Activated T-cell treated with anti-CD3 and anti-CD28 coated beads for 4 hours (primary cell): ENCODE data around the gene KIAA0319L.

Experiments
- DNase-seq: peaks from one replicate; pipeline ENCODE4 v3.0.0-alpha.2; 2020

KIAA0319L gene

GRCh38 chr1:35441926-35442579 lies 115.2 kb downstream of the KIAA0319L start:
- DNase-seq: no peak

GRCh38 chr1:35439626-35440025 lies 117.6 kb downstream of the KIAA0319L start:
- no peak for DNase-seq

- DNase-seq: no peak
Measured at GRCh38 chr1:35437200-35437599, 120.0 kb downstream of the KIAA0319L start.

GRCh38 chr1:35436078-35436477 lies 121.1 kb downstream of the KIAA0319L start:
- no peak for DNase-seq

DNA sequence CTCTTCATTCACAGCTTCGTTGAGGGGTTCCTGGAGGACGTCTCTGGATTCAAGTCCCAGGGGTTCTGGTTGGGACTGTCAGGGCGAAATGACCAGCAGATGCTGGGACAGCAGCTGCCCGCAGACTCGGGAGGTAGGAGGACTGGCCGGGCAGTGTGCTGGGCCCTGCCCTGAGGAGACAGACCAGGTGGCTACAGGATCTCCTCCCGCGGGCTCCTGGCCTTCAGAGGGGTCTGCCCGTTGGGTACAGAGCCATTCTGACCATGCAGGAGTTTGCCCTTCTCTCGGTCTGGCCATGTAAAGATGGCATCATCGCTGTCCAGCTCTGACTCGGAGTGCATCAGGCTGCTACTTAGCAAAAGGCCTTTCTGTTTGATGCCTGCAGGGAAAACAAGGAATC lies 122.5 kb downstream of the KIAA0319L start:
- no peak for DNase-seq

GRCh38 chr1:35433714-35434113 lies 123.5 kb downstream of the KIAA0319L start:
- DNase-seq: no peak

DNA sequence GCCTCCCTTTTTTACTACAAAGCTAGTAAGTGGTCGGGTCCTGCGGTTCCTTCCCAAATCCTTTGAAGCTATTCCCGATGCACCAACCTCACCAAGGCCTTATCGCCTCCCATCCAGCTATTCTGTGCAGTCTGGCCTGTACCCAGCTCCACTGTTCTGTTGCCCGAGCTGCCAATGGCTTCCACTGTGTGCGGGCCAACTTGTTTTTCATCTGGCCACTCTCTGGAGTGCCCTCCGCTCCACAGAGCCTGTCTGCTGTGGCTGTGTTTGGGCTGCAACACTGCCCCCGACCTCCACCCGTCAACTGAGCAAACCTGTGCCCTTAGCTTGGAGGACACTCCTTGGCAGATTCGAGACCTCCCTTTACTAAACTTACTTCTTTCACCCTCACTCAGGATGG lies 125.0 kb downstream of the KIAA0319L start:
- DNase-seq: no peak

DNA sequence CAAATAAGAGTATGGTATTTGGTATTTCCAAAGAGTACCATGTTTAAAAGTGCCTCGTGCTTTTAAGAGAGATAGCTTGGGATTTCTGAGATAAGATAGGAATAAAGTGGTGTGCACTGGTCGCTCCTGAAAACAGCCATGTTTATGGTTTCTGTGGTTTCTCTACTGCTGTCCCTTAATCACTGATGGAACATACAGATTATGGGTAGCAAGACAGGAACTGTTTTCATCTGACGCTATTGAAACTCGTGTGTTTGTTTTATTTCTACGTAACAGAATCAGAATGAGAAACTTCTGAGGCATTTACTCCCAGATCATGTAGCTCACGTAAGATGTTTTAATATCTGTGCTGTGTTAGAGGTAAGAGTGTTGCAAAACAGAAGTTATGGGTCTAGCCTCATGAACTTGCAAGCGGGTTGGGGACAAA lies 126.0 kb downstream of the KIAA0319L start:
- DNase-seq: no peak

DNA sequence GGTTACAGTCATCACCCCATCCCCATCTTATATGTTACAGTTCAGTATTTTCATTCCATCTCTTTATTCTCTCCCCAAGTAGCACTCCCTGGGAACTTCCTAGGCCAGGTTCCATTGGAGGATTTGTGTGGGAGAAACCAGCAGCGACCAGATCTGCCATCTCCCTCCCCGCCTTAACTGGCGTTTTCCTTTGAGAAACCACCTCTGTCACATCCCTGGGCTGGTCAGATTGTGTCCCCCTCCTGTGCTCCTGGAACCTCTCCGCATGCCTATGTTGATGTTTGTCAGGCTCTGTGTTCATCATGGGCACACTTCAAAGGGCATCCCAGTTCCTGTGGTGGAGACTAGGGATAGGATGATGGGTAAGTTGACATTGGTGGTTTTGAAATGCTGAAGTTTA lies 126.4 kb downstream of the KIAA0319L start:
- DNase-seq: no peak

DNA sequence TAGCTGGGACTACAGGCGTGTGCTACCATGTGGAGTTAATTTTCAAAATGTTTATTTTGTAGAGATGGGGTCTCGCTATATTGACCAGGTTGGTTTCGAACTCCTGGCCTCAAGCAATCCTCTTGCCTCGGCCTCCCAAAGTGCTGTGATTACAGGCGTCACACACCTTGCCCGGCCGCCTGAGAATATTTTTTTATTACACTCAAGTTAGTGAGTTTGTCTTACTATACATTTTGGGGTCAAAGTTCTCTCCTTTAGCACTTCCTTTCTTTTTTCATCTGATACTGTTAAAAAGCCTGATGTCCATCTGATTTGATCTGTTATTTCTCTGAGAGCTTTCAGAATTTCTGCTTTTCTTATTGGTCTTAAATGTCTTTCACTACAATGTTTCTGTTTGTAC lies 128.8 kb downstream of the KIAA0319L start:
- DNase-seq: no peak

- no peak for DNase-seq
Measured at GRCh38 chr1:35426097-35426586, 131.1 kb downstream of the KIAA0319L start.

DNA sequence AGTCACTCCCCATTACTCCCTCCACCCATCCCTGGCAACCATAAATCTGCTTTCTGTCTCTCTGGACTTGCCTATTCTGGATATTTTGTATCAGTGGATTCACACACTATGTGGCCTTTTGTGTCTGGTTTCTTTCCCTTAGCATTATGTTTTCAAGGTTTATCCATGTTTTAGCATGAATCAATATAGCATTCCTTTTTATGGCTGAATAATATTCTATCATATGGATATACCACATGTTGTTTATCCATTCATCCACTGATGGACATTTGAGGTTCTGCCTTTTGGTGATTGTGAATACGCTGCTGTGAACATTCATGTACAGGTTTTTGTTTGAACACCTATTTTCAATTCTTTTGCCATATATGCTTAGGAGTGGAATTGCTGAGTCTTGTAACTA lies 148.3 kb downstream of the KIAA0319L start:
- no peak for DNase-seq

GRCh38 chr1:35407743-35408142 lies 149.5 kb downstream of the KIAA0319L start:
- DNase-seq: no peak

DNA sequence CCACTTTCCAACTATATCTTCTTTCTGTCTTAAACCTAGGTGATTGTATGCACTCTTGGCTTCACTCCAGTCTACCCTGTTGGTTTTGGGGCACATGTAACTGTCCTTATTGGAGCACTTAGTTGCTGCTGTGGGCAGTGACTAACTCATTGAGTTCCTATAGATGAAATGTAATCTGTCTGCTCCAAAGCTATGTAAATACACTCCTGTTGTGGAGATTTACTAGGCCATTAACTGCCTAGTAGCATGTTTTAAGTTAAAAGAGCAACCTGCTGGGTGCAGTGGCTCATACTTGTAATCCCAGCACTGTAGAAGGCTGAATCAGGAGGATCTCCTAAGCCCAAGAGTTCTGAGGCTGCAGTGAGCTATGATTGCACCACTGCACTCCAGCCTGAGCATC lies 151.1 kb downstream of the KIAA0319L start:
- no peak for DNase-seq

DNA sequence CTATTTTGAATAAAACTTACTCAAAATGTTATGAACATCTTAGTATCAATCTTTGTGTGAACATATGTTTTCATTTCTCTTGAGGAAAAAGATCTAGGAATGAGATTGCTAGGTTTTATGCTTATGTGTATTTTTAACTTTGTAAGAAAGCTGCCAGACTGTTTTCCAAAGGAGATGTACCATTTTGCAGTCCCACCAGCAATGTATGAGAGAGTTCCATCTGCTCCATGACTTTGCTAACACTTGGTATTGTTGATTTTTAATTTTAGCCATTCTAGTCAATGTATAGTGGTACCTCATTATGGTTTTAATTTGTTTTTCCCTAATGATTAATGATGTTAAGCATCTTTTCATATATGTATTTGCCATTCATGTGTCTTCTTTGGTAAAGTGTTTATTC lies 156.2 kb downstream of the KIAA0319L start:
- no peak for DNase-seq

- DNase-seq: no peak
Measured at GRCh38 chr1:35398739-35399138, 158.5 kb downstream of the KIAA0319L start.

DNA sequence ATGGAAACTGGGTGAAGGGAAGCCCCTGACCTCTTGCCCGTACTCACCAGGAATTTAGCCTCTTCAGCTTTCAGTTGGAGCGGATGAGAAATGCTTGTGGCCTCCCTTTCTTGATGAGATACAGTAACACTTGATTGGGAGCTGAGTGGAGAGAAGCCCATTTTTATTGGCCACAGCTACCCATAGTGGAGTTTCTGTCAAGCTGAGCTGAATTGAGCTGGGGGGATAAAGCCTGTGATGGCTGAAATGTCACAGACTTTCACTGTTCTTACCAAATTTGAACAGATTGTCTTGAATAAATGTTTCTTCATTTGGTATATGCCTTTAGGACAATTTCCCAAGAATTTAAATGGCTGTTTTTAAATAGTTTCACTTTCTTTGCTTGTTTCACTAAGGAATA lies 162.8 kb downstream of the KIAA0319L start:
- DNase-seq: no peak

- DNase-seq: no peak
Measured at GRCh38 chr1:35390600-35391494, 166.4 kb downstream of the KIAA0319L start.

- DNase-seq: no peak
Measured at GRCh38 chr1:35386959-35387358, 170.2 kb downstream of the KIAA0319L start.

GRCh38 chr1:35386290-35386689 lies 170.9 kb downstream of the KIAA0319L start:
- DNase-seq: no peak
